ENCODE data around the gene TMEM214.

TMEM214 gene

DNA sequence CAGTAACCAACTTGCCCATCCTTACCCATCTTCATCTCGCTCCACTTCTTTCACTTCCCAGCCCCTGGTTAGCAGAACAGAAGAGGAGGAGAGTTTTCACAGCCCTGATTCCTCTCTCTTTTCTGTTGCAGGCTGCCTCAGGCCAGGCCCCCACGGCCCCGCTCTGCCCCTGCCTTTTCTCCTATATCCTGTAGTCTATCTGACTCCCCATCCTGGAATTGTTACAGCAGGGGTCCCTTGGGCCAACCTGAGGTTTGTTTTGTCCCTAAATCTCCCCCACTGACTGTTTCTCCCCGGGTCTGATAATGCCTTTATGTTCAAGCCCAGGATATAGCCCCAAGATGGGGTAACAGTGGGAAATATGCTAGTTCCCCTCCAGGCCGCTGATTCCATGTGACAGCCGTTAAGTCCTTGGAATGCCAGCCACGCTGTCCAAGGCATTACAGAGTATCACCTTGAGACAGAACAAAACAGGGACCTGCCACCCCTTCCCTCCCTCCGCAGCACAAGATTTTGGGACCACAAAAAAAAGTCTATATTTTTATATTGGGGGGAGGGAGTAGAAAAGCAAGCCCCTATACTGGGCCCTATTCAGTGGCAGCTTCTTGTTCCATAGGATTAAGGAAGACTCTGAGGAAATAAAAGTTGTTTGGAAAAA is 37.3 kb downstream of the TMEM214 start:
- no peak for DNase-seq (ENCODE audit: extremely low spot score)
- ChIA-PET CTCF (no interaction called here), POLR2A (interaction anchor here (2.9 to 7.3 kb wide), 4 partner anchors 11 to 18 kb away, joined by 17 to 91 read pairs (median 62); partner anchors contain the start of gene AGBL5)
- TF ChIP-seq LEF1 (IDR thresholded peaks at IDR 0.05; ENCODE audit: borderline replicate concordance) (no peak), SUZ12 (IDR thresholded peaks at IDR 0.05) (no peak), FOXK2 (IDR thresholded peaks at IDR 0.05) (no peak), ZNF384 (IDR thresholded peaks at IDR 0.05) (no peak), CTBP1 (IDR thresholded peaks at IDR 0.05; ENCODE audit: borderline replicate concordance) (no peak), FOXM1 (IDR thresholded peaks at IDR 0.05; ENCODE audit: borderline replicate concordance) (no peak), HDGF (IDR thresholded peaks at IDR 0.05; ENCODE audit: borderline replicate concordance) (no peak), ELF4 (IDR thresholded peaks at IDR 0.05) (no peak), L3MBTL2 (conservative IDR thresholded peaks at IDR 0.05) (no peak), TARDBP (IDR thresholded peaks at IDR 0.05) (no peak), SP1 (IDR thresholded peaks at IDR 0.05) (no peak), ARNT (IDR thresholded peaks at IDR 0.05) (no peak), BHLHE40 (IDR thresholded peaks at IDR 0.05; ENCODE audit: borderline replicate concordance) (no peak)

DNA sequence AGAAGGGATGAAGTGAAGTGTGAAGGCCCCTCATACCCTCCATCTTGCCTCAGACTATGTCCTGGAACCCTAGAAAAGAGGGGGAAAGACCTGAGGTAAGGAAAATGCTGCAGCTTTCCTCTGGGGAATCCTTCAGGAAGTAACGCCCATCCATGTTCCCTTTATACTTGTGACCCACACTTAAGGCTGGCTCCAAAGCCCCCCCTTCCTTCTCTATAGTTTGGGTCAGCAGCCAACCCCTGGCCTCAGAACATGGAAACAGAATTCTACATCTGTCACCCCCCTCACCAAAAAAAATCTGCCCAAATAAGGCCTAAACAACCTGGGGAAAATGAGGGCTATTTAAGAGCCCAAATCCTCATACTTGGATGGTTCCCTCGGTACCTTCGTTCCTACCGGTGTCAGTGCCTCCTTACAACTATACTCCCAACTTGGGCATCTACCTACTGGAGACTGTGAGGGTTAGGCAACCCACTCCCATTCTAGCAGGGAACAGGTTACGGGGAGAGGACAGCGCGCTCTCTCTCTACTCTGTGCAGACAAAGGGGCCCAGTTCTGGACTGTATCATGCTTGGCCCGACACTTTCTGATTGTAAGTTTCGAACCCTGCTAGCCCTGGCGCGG is 38.0 kb downstream of the TMEM214 start:
- DNase-seq (ENCODE audit: extremely low spot score): no peak
- ChIA-PET POLR2A (interaction anchor here (0.8 to 5.2 kb wide), 14 partner anchors 8 to 224 kb away, joined by 3 to 91 read pairs (median 6); partner anchors contain the start of genes AGBL5, KHK, SLC30A3 and TRIM54), CTCF (interaction anchor here (1.1 kb wide), 1 partner anchor 826 kb away, joined by 3 read pairs; the partner anchor contains the start of genes HADHA and HADHB)
- TF ChIP-seq HDGF (IDR thresholded peaks at IDR 0.05; ENCODE audit: borderline replicate concordance): no peak
- no peak for TF ChIP-seq BHLHE40 (IDR thresholded peaks at IDR 0.05; ENCODE audit: borderline replicate concordance)

DNA sequence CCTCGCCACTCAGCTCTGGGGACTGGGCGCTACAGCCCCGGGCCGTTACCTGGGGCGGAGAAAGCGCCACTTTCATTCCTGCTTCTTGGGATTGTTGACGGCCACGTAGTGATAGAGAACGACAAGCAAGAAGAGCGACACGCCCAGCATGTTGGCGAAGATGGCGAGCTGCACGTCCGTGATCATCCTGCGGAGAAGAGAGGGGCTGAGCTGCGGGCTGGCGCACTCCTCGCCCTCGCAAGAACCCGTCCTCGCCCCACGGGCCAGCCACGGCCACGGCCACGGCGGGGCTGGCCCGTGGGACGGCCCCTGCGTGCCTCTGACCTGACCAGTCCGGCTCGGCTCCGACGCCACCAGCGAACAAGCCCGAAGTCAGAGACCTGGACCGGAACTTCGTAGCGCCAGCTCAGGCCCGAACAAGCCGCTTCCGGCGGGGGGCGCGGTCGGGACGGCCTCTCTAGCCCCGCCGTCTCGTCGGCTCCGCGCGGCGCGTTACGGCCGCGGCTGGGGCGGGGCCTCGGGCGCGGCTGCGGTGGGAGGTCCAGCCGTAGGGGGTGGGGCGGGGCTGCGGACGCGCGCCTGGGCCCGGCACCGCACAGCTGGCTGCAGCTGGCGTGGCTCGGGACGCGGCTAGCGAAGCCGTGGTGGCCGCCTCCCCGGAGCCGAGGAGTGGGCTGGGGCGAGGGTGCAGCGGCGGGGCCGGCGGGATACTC is 38.7 kb downstream of the TMEM214 start, which contains the start of gene OST4:
OST4 (minus strand) TSS at position 378 of the 713 bp plus-strand sequence.
- peak; percentile 96 for DNase-seq (ENCODE audit: extremely low spot score)
- ChIA-PET POLR2A (interaction anchor here (0.6 to 5.2 kb wide), 15 partner anchors 9 to 225 kb away, joined by 3 to 91 read pairs (median 5); partner anchors contain the start of genes AGBL5, KHK, SLC30A3 and TRIM54), CTCF (interaction anchor here (1.1 kb wide), 1 partner anchor 827 kb away, joined by 3 read pairs; the partner anchor contains the start of genes HADHA and HADHB)
- TF ChIP-seq, protein P1, sequence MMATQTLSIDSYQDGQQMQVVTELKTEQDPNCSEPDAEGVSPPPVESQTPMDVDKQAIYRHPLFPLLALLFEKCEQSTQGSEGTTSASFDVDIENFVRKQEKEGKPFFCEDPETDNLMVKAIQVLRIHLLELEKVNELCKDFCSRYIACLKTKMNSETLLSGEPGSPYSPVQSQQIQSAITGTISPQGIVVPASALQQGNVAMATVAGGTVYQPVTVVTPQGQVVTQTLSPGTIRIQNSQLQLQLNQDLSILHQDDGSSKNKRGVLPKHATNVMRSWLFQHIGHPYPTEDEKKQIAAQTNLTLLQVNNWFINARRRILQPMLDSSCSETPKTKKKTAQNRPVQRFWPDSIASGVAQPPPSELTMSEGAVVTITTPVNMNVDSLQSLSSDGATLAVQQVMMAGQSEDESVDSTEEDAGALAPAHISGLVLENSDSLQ (IDR thresholded peaks at IDR 0.05): no peak
- TF ChIP-seq ZNF384 (IDR thresholded peaks at IDR 0.05) (no peak), SP1 (IDR thresholded peaks at IDR 0.05) (no peak), CTBP1 (IDR thresholded peaks at IDR 0.05; ENCODE audit: borderline replicate concordance) (no peak), FOXK2 (IDR thresholded peaks at IDR 0.05) (no peak), SUZ12 (IDR thresholded peaks at IDR 0.05) (no peak), HDGF (IDR thresholded peaks at IDR 0.05; ENCODE audit: borderline replicate concordance) (no peak)

DNA sequence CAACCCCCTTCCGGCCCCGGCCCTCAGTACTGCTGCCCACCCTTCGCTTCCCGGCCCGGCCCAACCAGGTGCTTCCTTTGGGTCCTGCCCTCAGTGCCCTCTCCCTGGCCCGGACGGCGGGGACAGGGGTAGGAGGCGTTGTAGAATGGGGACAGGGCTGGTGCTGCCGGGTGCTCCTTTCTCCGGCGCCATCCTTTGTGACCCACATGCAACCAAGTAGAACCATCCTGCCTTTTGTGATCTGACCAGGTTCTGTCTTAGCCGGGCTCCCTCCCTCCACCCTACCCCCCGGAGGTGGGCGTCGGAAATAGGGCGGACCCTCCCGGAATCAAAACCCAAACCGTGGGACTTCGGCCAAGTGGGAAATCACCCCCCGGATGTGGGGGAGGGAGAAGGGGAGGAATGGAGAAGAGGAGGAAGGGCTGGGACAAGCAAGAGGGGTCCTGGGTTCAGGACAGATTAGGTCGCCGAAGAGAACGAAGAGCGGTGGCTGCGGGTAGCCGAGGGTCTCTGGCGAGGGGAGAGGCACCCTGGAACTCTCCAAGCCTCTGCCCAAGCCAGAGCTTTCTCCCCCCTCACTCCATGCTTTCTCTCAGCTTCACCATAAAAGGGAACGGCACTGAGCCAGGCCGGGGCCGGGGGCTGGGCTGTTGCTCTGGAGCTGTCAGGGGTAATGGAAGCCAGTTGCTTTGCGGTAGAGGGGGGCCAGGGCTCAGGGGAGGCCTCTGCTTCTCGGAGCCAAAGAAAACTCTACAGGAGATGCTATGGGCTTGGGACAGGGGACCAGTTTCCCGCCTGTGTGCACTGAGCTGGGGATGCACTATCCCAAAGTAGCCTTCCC is 39.4 kb downstream of the TMEM214 start:
- ChIA-PET CTCF (interaction anchor here (1.5 kb wide), 1 partner anchor 9 kb away, joined by 4 read pairs; no protein-coding TSS in a partner anchor), POLR2A (interaction anchor here (0.6 to 5.2 kb wide), 14 partner anchors 9 to 226 kb away, joined by 3 to 91 read pairs (median 6); partner anchors contain the start of genes AGBL5, KHK, SLC30A3 and TRIM54)
- TF ChIP-seq TARDBP (IDR thresholded peaks at IDR 0.05) (no peak), CTBP1 (IDR thresholded peaks at IDR 0.05; ENCODE audit: borderline replicate concordance) (no peak)
- peak; percentile 10 for DNase-seq (ENCODE audit: extremely low spot score)

DNA sequence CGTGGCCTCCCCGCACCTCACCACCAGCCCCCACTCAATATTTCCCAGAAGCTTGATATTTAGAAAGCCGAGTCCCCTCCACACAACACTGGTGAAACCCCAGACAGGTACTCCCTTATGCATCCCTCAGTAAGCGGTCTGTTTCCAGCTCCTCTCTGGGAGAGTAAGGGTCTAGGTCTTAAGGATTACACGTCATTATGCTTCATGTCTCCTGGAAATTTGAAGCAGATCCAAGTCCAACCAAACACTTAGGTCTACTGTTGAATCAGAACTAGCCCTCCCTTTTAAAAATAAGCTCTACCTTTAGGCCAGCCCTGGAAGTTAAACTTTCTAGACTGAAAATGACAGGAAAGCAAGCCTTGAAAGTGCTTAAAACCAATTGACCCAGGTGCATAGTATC is 40.2 kb downstream of the TMEM214 start:
- no peak for DNase-seq (ENCODE audit: extremely low spot score)
- no peak for TF ChIP-seq TARDBP (IDR thresholded peaks at IDR 0.05)
- TF ChIP-seq SUZ12 (IDR thresholded peaks at IDR 0.05): no peak
- no peak for TF ChIP-seq NFRKB (IDR thresholded peaks at IDR 0.05)
- no peak for TF ChIP-seq HDGF (IDR thresholded peaks at IDR 0.05; ENCODE audit: borderline replicate concordance)
- TF ChIP-seq FOXA1 (IDR thresholded peaks at IDR 0.05): no peak
- TF ChIP-seq, protein P1 (IDR thresholded peaks at IDR 0.05): no peak
- TF ChIP-seq CTBP1 (IDR thresholded peaks at IDR 0.05; ENCODE audit: borderline replicate concordance): no peak
- no peak for TF ChIP-seq SP1 (IDR thresholded peaks at IDR 0.05)
- TF ChIP-seq LEF1 (IDR thresholded peaks at IDR 0.05; ENCODE audit: borderline replicate concordance): no peak
- TF ChIP-seq ZNF384 (IDR thresholded peaks at IDR 0.05): no peak
- no peak for TF ChIP-seq ARNT (IDR thresholded peaks at IDR 0.05)
- no peak for TF ChIP-seq FOXK2 (IDR thresholded peaks at IDR 0.05)
- no peak for TF ChIP-seq ELF4 (IDR thresholded peaks at IDR 0.05)
- TF ChIP-seq L3MBTL2 (conservative IDR thresholded peaks at IDR 0.05): no peak
- TF ChIP-seq FOXM1 (IDR thresholded peaks at IDR 0.05; ENCODE audit: borderline replicate concordance): no peak
- ChIA-PET CTCF (interaction anchor here (1.5 kb wide), 1 partner anchor 8 kb away, joined by 4 read pairs; no protein-coding TSS in a partner anchor), POLR2A (interaction anchor here (1.1 to 5.2 kb wide), 4 partner anchors 10 to 20 kb away, joined by 3 to 91 read pairs (median 46); partner anchors contain the start of genes AGBL5 and KHK)
